HG02973 (cell line): ENCODE data around the gene CENPV.

ENCODE experiments used
- ATAC-seq: cut with Tn5 transposase; IDR thresholded peaks from one replicate; pipeline ENCODE4 v1.9.1; 2021; ENCODE audit warnings: moderate library complexity; ENCODE audit not compliant: unreplicated experiment

CENPV gene

DNA sequence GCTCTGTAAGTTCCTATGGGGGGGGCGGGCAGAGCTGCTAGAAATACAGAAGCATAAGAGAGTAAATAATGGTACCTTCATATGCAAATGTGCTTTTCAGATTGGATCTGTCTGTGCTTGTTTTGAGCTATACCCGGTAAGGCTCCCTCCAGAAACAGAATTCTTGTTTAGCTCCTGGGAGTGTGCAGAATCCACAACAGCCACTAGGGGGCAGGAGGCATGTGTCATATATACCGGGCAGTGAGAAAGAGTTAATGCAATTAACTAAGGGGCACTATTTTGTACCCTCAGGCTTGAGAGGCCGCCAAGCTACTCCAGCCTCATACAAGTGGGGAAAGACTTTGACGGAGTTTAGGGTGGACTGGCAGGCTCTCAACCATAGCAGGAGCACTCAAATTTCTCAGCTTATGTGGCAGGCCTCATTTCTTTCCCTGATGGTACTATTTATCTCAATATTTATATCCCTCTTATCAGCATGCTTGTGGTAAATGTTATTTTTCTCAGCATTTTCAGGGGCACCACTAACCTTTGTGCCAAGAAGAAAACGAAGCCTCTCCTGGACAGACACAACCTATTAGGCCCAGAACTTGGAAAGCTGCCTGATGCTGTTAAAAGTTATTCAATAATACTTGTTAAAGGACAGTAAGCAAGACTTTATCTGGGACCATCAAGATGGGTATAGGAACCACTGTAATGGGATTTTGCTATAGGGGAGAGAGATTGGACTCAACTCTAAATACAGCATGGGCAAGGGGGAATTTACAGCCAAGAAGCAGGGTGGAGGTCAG lies 10.7 kb upstream of the CENPV start:
- ATAC-seq: peak; percentile 72

DNA sequence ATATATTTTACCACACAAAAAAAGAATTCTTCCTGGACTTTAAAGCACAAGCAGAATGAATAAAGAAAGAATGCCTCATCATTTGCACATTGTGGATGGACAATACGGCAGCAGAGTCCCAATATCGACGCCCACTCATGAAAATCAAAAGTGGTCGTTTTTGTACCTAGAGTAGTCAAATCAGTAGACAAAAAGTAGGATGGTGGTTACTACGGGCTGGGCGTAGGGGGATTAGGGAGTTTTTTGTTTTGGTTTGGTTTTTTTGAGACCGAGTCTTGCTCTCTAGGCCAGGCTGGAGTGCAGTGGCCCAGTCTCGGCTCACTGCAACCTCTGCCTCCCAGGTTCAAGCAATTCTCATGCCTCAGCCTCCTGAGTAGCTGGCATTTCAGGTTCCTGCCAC lies 8.6 kb upstream of the CENPV start:
- ATAC-seq: no peak

DNA sequence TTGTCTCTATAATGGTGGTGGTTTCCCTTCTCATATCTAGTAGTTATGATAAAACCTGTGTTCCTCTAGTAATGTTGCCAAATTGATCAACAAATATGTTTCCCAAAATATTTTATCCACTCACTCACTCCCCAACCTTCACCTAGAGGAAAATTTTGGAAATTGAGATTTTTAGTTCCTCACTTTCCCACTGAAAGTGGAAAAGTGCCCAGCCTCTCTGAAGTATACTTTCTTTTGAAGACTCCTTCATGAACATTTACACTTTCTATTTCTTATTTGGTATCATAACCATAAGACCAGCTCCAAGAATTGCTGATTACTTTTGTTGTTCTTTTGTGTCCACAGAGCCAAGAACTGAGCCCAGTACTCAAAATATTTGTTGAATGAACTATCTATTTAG lies 5.1 kb upstream of the CENPV start:
- no peak for ATAC-seq

DNA sequence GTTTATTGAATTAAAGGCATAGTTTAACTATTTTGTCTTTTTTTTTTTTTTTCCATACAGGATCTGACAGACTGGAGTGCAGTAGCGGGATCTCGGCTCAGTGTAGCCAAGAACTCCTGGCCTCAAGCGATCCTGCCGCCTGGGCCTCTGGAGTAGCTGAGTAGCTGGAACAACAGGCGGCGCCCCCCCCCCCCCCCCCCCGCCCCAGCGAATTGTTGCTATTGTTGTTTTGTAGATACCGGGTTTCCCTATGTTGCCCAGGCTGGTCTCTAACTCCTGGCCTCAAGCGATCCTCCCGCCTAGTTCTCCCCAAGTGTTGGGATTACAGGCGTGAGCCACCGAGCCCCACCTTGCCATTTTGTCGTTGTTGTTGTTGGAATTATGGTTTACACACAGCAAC lies 1.3 kb upstream of the CENPV start:
- ATAC-seq: no peak

DNA sequence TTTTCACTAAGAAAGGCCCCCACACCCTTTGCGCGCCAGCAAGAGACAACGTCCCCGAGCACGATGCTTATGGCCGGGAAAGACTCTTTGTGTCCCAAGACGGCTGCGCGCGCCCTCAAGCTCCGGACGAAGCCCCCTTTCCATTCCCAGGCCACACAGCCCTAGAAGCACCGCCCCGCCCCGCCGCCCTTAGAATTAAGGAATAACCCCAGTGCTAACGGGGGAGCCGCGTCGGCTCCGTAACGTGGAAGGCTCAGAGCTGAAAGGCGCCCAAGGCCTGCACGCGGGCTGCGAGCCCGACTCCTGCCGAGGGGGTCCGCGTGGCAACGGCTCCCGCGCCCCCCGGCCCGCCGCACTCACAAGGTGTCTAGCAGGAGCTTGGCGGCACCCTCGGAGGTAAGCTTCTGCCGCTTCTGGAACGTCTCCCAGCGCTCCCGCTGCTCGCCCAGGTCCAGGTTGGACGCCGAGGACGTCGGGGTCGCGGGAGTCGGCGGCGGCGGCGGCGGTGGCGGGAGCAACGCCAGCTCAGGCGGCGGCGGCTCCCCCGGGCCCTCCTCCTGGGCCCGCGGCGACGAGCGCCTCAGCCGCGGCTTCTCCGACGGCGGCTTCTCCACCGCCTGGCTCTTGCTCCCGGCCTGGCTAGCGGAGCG lies 477 bp downstream of the CENPV start:
- peak; percentile 36 for ATAC-seq

DNA sequence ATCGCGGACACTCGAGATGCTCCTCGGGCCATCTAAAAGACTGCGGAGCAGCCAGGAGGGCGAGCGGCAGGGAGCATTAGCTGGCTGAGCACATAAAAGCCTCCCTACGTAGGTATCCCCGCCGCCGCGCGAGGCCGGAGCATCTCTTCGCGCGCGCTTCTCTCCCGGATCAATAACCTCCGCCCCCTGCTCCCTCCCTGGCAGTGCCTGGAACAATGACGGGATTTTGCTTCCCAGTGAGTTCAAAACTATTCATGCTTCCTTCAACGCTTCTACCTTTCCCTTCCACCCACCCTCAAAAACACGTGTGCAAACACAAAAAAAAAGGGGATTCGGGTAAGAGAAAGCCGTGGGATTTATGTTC lies 984 bp downstream of the CENPV start:
- no peak for ATAC-seq

DNA sequence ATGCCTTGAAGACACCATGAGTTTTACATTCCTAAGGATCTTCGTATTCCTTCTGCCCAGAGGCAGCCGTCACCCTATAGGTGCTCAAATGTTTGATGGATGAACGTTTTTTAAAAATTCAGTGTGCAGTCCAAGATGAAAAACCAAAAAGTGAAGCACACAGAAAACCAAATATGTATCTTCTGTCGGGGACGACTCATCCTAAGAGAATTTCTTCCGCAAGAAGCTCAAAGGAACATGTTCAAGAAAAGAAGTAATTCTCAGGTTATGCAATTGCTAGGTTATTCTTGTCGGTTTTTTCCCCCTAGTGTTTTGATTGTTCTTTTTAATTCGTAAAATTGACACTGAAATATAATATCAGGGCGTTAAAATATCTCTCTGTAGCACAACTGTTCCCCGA lies 1.4 kb downstream of the CENPV start:
- no peak for ATAC-seq

DNA sequence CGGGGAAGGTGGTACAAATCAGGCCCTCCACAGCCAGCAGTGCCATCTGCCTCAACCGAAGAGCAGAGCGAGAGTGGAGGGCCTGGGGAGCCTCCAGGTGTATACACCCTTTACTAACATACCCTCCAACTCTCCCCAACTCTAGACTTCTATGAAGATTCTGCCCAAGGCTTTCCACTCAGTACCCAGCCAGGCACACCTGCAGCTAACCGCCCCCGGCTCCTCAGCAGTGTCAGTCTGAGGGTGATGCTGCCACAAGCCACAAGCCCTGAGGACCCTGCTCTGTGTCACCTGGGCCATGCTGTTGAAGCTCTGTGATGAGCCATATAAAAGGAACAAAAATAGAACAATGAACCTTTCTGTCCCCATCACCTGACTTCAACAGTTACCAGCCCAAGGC lies 3.8 kb downstream of the CENPV start:
- no peak for ATAC-seq

DNA sequence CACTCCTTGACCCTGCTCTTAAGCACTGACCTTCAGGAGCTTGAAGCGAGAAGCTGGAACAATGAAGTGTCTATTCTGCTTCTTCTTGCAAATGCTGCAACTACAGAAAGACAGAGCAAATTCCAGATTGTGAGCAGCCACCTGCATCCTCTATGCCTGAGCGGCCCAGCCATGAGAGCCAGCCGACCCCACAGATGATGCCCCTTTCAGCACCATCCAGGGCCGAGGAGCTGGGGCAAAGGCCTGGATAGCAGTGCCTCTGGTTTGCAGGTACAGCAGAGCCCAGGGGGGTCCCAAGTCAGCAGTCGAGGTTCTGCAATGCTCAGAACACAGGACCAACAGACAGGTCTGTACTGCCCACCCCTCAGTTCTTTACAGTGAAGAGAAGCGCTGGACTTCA lies 4.7 kb downstream of the CENPV start:
- ATAC-seq: no peak

DNA sequence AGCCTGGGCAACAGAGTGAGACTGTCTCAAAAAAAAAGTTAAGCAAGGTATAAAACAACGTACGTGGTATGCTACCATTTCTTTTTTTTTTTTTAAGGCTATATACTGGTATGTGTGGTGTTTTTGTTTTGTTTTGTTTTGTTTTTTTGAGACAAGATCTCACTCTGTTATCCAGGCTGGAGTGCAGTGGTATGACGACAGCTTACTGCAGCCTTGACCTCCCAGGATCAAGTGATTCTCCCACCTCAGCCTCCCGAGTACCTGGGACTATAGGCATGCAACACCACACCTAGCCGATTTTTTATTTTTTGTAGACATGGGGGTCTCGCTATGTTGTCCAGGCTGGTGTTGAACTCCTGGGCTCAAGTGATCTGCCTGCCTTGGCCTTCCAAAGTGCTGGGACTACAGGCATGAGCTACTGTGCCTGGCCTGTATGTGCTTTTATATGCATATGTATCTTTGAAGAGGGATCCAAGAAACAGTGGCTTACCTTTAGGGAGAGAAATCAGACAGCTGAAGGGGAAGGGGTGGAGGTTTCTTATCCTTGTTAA lies 6.5 kb downstream of the CENPV start:
- no peak for ATAC-seq

DNA sequence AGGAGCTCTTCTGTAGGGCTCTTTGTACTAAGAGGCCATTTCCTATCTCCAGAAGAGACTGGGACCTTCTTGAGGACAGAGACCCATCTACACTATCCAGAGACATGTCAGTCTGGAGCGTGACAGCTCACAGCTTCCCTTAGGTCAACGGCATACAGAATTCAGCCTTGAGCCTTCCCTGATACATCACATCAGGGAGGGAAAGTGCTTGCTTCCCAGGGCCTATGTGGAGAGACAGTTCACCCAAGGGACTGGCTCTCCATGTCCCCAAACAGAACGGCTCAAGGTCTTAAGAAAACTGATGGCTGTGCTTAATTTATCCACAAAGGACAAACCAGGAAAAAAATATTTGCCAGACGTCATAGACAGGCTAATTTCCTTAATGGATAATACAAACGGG lies 7.7 kb downstream of the CENPV start:
- no peak for ATAC-seq

DNA sequence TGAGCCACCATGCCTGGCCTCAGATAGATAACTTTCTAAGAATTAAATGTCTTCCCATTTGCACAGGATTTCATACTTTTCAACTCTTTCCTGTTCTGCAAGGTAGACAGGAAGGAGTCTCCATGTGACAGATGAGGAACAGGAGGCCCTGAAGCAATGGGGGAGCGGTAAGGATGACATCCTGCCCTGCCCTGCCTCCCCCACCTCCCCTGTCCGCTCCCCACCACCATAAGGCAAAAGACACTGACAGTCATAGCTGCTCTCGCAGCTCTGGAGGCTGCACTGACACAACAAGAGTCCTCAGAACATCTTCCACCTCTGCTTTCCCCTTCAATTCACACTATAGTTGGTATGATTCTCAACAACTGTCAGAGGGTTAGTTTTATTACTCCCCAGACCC lies 9.7 kb downstream of the CENPV start:
- ATAC-seq: no peak

DNA sequence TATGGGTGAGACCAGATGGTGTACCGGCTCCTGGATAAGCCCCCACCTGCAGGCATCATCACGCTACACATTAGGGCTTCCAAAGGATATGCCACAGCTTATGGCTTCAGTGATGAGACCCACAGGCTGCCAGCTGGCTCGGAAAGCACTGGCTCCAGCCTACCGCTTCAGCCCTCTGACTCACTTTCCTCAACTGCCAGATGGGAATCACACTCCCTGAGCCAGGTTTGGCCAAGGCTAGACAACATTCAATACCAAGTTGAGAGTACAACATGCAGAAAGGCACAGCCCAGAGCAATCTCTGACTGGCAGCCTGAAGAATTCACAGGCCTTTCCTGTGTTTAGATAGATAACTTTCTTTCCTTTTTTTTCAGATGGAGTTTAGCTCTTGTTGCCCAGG lies 10.3 kb downstream of the CENPV start:
- ATAC-seq: no peak

DNA sequence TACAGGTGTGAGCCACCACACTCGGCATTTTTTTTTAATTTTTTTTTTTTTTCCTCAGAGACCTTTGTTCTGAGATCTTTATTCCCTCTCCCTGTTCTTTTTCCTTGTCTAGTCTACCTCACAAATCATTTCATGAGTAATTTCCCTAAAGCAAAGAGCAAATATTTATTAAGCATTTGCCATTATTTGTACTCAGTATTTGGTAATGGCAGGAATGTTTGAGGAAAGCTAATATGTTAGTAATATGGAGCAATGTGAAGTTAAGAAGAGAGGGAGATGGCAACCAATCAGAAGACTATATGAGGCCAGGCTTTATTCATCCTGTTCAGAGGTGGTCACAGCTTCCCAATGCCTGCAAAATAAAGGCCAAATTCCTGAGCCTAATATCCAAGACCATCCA lies 13.3 kb downstream of the CENPV start:
- no peak for ATAC-seq

DNA sequence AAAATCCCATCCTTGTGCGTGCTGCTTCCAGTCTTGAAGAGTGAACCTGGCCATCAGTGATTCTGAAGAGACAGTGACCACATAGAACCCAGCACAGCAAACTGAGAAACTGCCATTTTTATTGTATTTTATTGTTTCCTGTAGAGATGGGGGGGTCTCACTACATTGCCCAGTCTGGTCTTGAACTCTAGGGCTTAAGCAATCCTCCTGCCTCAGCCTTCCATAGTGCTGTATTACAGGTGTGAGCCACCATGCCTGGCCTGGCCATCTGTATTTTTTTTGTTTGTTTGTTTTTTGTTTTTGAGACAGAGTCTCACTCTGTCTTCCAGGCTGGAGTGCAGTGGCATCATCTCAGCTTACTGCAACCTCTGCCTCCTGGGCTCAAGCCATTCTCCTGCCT lies 13.9 kb downstream of the CENPV start:
- no peak for ATAC-seq

DNA sequence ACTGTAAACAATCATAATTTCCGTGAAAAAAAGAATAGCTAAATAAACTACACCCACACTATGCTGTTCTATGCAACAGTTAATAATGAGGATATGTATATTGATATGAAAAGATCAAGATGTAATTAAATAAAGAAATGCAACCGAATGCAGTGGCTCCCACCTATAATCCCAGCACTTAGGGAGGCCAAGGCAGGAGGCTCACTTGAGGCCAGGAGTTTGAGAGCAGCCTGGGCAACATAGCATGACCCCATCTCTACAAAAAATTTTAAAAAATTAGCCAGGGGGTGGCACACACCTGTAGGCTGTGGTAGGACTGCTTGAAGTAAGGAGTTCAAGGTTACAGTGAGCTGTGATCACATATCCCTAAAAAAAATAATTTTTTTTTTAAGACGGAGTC lies 14.9 kb downstream of the CENPV start:
- no peak for ATAC-seq

DNA sequence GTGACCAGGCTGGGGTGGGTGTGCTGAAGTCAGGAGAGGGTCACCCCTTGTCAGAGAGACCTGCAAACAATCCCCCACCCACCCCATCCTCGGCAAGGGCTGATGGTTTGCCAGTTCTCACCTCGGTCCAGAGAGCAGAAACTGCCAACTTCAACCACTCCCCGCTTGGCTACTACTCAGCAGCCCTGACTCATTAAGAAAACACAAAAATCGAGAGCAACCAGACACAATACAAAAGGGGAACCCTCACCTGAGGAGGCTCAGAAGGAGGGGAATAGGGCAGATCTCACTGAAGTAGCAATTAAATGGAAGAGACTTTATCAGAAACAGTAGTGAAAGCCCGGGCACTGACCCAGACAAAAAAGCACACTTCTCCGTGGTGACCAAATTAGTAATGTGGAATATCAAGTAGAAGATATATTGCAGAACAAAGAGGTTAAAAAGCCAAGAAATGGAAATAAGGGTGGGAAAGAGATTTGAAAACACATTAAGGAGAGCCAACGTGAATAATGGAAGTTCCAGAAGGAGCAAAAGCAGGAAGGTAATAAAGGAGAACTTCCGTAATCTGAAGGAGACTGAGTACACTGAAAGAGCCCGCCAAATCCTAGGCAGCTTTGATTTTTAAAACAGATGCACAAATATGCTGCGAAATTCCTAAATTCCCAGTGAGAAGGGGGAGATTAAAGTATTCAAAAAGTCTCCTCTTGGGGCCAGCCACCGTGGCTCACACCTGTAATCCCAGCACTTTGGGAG lies 23.6 kb downstream of the CENPV start:
- ATAC-seq: no peak

DNA sequence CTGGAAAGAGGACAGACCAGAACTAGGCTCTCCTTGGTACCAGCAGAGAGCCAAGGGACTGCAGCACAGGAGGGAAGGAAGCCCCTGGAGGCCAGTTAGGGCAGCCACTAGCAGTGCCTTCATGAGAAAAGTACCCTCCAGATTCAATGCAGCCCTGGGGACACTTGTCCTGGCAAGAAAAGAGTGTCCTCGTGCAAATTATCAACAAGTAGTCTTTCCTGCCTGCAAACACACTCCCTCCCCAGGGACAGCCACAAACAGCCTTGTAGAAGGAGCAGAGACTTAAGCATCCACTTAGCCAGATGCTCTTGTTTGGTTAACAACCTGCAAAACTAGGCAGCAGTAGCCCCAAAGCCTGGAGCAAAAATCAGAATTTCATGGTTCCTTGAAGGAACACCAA lies 24.3 kb downstream of the CENPV start:
- ATAC-seq: no peak

DNA sequence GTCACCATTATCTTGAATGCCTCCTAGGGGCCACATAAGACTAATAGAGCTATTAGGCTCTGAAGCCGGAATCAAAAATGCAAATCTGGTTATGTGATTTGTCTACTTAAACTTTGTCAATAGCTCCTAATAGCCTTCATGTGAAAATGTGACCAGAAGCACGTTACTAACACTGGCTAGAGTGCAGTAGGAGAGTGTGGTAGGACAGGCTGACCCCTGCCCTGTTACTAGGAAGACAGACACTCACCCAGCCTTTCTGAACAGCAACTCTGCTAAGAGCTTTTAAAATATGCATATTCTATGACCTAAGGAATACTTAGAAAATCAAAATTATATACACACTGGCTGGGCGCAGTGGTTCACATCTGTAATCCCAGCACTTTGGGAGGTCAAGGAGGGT lies 26.3 kb downstream of the CENPV start:
- ATAC-seq: no peak

DNA sequence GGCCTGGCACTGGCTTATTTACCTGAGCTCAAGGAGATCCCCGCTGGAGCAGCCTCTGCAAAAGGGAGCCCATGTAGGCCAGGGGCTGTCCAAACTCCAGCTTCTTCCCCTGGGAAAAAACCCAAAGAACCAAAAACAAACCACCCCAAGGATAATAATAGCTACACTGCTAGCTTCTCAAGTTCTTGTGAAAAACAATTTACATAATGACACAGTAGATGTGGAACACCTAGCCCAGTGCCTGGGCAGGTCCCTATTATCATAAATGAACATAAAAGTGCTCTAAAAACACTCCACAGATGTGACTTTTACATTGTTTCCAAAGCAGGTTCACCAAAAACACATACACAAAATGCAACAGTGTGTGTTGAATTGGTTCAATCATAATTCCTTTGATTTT lies 27.3 kb downstream of the CENPV start:
- no peak for ATAC-seq

DNA sequence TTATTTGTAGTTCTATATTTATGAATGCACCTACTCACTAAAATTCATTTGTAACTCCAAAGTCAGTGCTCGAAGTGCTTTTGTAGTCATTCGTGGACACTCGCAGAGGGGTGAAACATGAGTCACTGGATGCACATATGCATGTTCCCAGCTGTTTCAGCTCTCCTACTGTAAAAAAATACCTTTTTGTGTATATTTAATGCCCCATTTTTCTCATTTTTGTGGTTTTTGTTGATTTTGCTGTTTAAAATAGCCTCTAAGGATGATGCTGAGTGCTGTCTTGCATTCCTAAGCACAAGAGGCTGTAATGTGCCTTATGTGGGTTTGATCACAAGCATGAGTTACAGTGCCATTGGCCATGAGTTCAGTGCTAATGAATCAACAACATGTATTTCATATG lies 30.6 kb downstream of the CENPV start:
- no peak for ATAC-seq

DNA sequence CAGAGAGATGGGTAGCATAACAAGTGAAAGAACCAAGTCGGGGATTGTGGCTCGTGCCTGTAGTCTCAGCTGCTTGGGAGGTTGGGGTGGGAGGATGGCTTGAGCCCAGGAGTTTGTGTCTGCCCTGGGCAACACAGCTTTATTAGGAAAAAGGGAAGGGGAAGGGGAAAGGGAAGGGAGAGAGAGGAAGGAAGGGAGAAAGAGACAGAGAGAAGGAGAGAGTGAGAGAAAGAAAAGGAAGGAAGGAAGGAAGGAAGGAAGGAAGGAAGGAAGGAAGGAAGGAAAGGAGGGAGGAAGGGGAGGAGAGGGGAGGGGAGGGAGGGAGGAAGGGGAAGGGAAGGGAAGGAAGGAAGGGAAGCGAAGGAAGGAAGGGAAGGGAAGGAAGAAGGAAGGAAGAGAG lies 33.3 kb downstream of the CENPV start:
- ATAC-seq: no peak
